Mucosa of rectum (tissue), 2 donors: ENCODE measurements around the gene AP5Z1.
A peak's percentile ranks its signal among the peaks of the same experiment; 100 is the strongest.

Experiments
- H3K27ac ChIP-seq, 2 donors: one replicate each; pipeline ENCODE4 v1.7.0; 2013; ENCODE audit warnings: inconsistent platforms in 2 of 2, low read depth in 2 of 2, low read length in 2 of 2
- H3K27me3 ChIP-seq, 2 donors: one replicate each; pipeline ENCODE4 v1.7.0; 2013; ENCODE audit warnings: low read length in 2 of 2; ENCODE audit not compliant: control insufficient read depth in 2 of 2, insufficient read depth in 2 of 2
- H3K36me3 ChIP-seq, 2 donors: one replicate each; pipeline ENCODE4 v1.7.0; 2013; ENCODE audit warnings: low read length in 2 of 2; ENCODE audit not compliant: control insufficient read depth in 2 of 2, insufficient read depth in 2 of 2
- H3K4me1 ChIP-seq, 2 donors: one replicate each; pipeline ENCODE4 v1.7.0; 2013; ENCODE audit warnings: low read length in 2 of 2, mild to moderate bottlenecking in 1 of 2; ENCODE audit not compliant: control insufficient read depth in 2 of 2, insufficient read depth in 2 of 2
- H3K4me3 ChIP-seq, 2 donors: one replicate each; pipeline ENCODE4 v1.7.0; 2013; ENCODE audit warnings: low read length in 2 of 2
- H3K9ac ChIP-seq, 2 donors: one replicate each; pipeline ENCODE4 v1.7.0; 2013; ENCODE audit warnings: low read length in 2 of 2, low read depth in 1 of 2, mild to moderate bottlenecking in 1 of 2
- H3K9me3 ChIP-seq, 2 donors: one replicate each; pipeline ENCODE4 v1.7.0; 2013; ENCODE audit warnings: low read length in 2 of 2; ENCODE audit not compliant: control insufficient read depth in 2 of 2
- donor health status: healthy.
- donor health status: Normal muscosa, but diverticular disease.

The AP5Z1 gene

GRCh38 chr7:4775848-4776623, 613 bp downstream of the AP5Z1 start:
- peak overlapping the region; percentile 92 to 95 for H3K27ac ChIP-seq
- H3K9ac ChIP-seq, result peak overlapping the region; percentile 93 to 95
- H3K36me3 ChIP-seq, result peaks cover under 1 to 8% of the 10 kb centered on the region in 2 donors
- no peaks in the 10 kb centered on the region for H3K9me3 ChIP-seq
- peaks cover 8 to 16% of the 10 kb centered on the region in 2 donors for H3K4me1 ChIP-seq
- H3K4me3 ChIP-seq, result peak overlapping the region; percentile 97 to 98
- H3K27me3 ChIP-seq, result no peaks in the 10 kb centered on the region

GRCh38 chr7:4779118-4779517, 3.7 kb downstream of the AP5Z1 start:
- H3K9ac ChIP-seq, result no peak overlapping the region
- H3K9me3 ChIP-seq, result no peaks in the 10 kb centered on the region
- H3K4me3 ChIP-seq, result no peak overlapping the region
- peaks cover 8 to 15% of the 10 kb centered on the region in 2 donors for H3K4me1 ChIP-seq
- H3K36me3 ChIP-seq, result peaks cover 26 to 33% of the 10 kb centered on the region in 2 donors
- no peak overlapping the region for H3K27ac ChIP-seq
- H3K27me3 ChIP-seq, result no peaks in the 10 kb centered on the region

GRCh38 chr7:4781366-4782069, 6.1 kb downstream of the AP5Z1 start:
- no peaks in the 10 kb centered on the region for H3K9me3 ChIP-seq
- H3K27ac ChIP-seq, result no peak overlapping the region
- peaks cover 46% of the 10 kb centered on the region in 2 donors for H3K36me3 ChIP-seq
- no peaks in the 10 kb centered on the region for H3K27me3 ChIP-seq
- no peak overlapping the region for H3K9ac ChIP-seq
- H3K4me3 ChIP-seq, result no peak overlapping the region
- peaks cover 5% of the 10 kb centered on the region in 2 donors for H3K4me1 ChIP-seq

- no peak overlapping the region for H3K27ac ChIP-seq
- no peaks in the 10 kb centered on the region for H3K27me3 ChIP-seq
- H3K9ac ChIP-seq, result no peak overlapping the region
- H3K4me3 ChIP-seq, result no peak overlapping the region
- peaks cover 48 to 51% of the 10 kb centered on the region in 2 donors for H3K36me3 ChIP-seq
- no peaks in the 10 kb centered on the region for H3K9me3 ChIP-seq
- no peaks in the 10 kb centered on the region for H3K4me1 ChIP-seq
Observed at GRCh38 chr7:4782333-4783291, 7.2 kb downstream of the AP5Z1 start.

DNA sequence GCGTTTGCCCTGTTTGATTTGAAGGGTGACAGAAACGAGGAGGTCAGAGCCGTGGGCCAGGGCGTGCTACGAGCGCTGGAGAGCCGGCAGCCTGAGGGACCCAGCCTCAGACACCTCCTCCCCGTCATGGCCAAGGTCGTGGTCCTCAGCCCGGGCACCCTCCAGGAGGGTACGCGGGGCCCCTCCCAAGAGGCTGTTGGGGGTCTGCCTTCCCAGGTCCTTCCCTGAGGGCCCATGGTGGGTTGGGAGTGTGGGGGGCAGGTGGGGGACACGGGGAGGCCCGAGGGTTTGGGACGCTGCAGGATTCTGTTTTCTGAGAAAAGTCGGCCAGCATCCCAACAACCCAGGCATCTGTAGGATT, 7.8 kb downstream of the AP5Z1 start:
- Histone ChIP-seq H3K27me3 (no peaks in the 10 kb centered on the region), H3K4me3 (no peak overlapping the region)

GRCh38 chr7:4783762-4784351, 8.4 kb downstream of the AP5Z1 start:
- Histone ChIP-seq H3K9ac (no peak overlapping the region), H3K27ac (no peak overlapping the region), H3K36me3 (peaks cover 57 to 61% of the 10 kb centered on the region in 2 donors), H3K4me3 (no peak overlapping the region), H3K4me1 (no peaks in the 10 kb centered on the region), H3K27me3 (no peaks in the 10 kb centered on the region), H3K9me3 (no peaks in the 10 kb centered on the region)

More for the DNA sequence above, 7.8 kb downstream of the AP5Z1 start:
- H3K9me3 ChIP-seq, result no peaks in the 10 kb centered on the region
- H3K36me3 ChIP-seq, result peaks cover 52 to 56% of the 10 kb centered on the region in 2 donors
- no peak overlapping the region for H3K27ac ChIP-seq
- H3K4me1 ChIP-seq, result no peaks in the 10 kb centered on the region
- H3K9ac ChIP-seq, result no peak overlapping the region

DNA sequence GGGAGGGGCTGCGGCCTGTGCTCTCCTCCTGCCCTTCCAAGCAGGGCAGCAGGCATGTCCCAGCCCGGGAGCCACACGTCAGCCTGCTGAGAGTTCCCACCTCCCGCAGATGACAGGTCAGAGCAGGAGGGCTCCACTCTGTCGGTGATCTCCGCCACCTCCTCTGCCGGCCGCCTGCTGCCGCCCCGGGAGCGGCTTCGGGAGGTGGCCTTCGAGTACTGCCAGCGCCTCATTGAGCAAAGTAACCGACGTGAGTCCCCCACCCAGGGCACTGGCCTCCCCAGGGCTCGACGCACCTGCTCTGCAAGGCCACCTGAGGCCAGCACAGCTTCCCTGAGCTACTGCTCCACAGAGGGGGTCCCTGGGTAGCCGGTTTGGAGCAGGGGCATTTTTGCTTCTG, 9.4 kb downstream of the AP5Z1 start:
- Histone ChIP-seq H3K27ac (no peak overlapping the region), H3K9ac (no peak overlapping the region), H3K27me3 (no peaks in the 10 kb centered on the region), H3K4me3 (no peak overlapping the region), H3K9me3 (no peaks in the 10 kb centered on the region), H3K4me1 (no peaks in the 10 kb centered on the region), H3K36me3 (peaks cover 57 to 65% of the 10 kb centered on the region in 2 donors)

GRCh38 chr7:4785371-4785770, 9.9 kb downstream of the AP5Z1 start:
- Histone ChIP-seq H3K36me3 (peaks cover 57 to 68% of the 10 kb centered on the region in 2 donors), H3K27me3 (no peaks in the 10 kb centered on the region), H3K4me1 (no peaks in the 10 kb centered on the region), H3K4me3 (no peak overlapping the region), H3K9me3 (no peaks in the 10 kb centered on the region), H3K27ac (no peak overlapping the region), H3K9ac (no peak overlapping the region)

DNA sequence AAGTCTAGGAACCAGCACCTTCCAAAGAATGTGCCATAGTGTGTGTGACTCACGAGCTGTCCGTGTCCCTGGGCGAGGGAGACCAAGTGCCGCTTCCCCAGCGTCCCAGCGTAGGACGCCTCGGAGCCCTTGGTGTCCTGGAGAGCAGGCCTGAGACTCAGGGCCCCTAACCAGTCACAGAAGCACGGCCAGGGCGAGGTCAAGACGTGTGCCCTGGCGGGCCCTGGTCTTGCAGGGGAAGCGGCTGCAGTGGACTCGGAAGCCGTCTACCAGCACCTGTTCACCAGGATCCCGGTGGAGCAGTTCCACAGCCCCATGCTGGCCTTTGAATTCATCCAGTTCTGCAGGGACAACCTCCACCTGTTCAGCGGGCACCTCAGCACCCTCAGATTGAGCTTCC, 10.6 kb downstream of the AP5Z1 start:
- H3K27me3 ChIP-seq, result no peaks in the 10 kb centered on the region
- no peaks in the 10 kb centered on the region for H3K4me1 ChIP-seq
- no peak overlapping the region for H3K27ac ChIP-seq
- no peak overlapping the region for H3K4me3 ChIP-seq
- H3K9ac ChIP-seq, result no peak overlapping the region
- peaks cover 57 to 70% of the 10 kb centered on the region in 2 donors for H3K36me3 ChIP-seq
- H3K9me3 ChIP-seq, result no peaks in the 10 kb centered on the region
